DOHH2 (cell line): Measurements from ENCODE around the gene CUZD1.

Source experiments
- H3F3A ChIP-seq: fragments of 200-600 bp; sonication (generic), shearing (Covaris generic); 2 replicates; pipeline ENCODE4 v1.6.0; 2016; ENCODE audit warnings: antibody characterized with exemption, mild to moderate bottlenecking; ENCODE audit not compliant: control insufficient read depth, insufficient read depth
- H3K27ac ChIP-seq: fragments of 200-600 bp; sonication (generic); 2 replicates; pipeline ENCODE4 v1.5.1; 2014; ENCODE audit warnings: low read depth, mild to moderate bottlenecking, low read length, moderate library complexity
- H3K27me3 ChIP-seq: fragments of 200-600 bp; sonication (generic); 2 replicates; pipeline ENCODE4 v1.6.1; 2014; ENCODE audit warnings: mild to moderate bottlenecking, low read length, mixed read lengths; ENCODE audit not compliant: control insufficient read depth
- H3K36me3 ChIP-seq: fragments of 200-600 bp; sonication (generic); 2 replicates; pipeline ENCODE4 v1.6.1; 2014; ENCODE audit warnings: mild to moderate bottlenecking, low read length, moderate library complexity, mixed read lengths; ENCODE audit not compliant: control insufficient read depth
- H3K4me1 ChIP-seq: fragments of 200-600 bp; sonication (generic); 2 replicates; pipeline ENCODE4 v1.6.1; 2014; ENCODE audit warnings: mild to moderate bottlenecking, low read length, mixed read lengths; ENCODE audit not compliant: control insufficient read depth
- H3K4me2 ChIP-seq: fragments of 200-600 bp; sonication (generic); 2 replicates; pipeline ENCODE4 v1.6.0; 2014; ENCODE audit warnings: mild to moderate bottlenecking, low read length, moderate library complexity
- H3K4me3 ChIP-seq: fragments of 200-600 bp; sonication (generic); 2 replicates; pipeline ENCODE4 v1.5.1; 2014; ENCODE audit warnings: mild to moderate bottlenecking, low read length, mixed read lengths
- H3K79me2 ChIP-seq: fragments of 200-600 bp; sonication (generic); 2 replicates; pipeline ENCODE4 v1.6.1; 2014; ENCODE audit warnings: mild to moderate bottlenecking, low read length, mixed read lengths; ENCODE audit not compliant: control insufficient read depth
- H3K9me2 ChIP-seq: fragments of 200-600 bp; sonication (generic); replicated peaks from 2 replicates; pipeline ENCODE4 v1.6.1; 2014; ENCODE audit warnings: mild to moderate bottlenecking, low read length, mixed read lengths; ENCODE audit not compliant: control insufficient read depth
- H3K9me3 ChIP-seq: fragments of 200-600 bp; sonication (generic); 2 replicates; pipeline ENCODE4 v1.6.1; 2014; ENCODE audit warnings: antibody characterized with exemption, low read length, mixed read lengths; ENCODE audit not compliant: control insufficient read depth, insufficient read depth
- H4K20me1 ChIP-seq: fragments of 200-600 bp; sonication (generic); 2 replicates; pipeline ENCODE4 v1.6.0; 2014; ENCODE audit warnings: low read depth, mild to moderate bottlenecking, antibody characterized with exemption, low read length, moderate library complexity; ENCODE audit not compliant: control insufficient read depth, insufficient read depth
- EZH2phosphoT487 ChIP-seq: fragments of 200-600 bp; sonication (generic); IDR thresholded peaks from 2 replicates; pipeline ENCODE4 v1.6.1; 2017; ENCODE audit warnings: borderline replicate concordance, mild to moderate bottlenecking, antibody characterized with exemption, low read length, moderate library complexity, mixed read lengths
- TF ChIP-seq, protein P1 (sequence below): fragments of 200-600 bp; sonication (generic); IDR thresholded peaks from one replicate; pipeline ENCODE4 v1.5.1; 2014; ENCODE audit warnings: antibody characterized with exemption, mild to moderate bottlenecking, low read depth, low read length; ENCODE audit not compliant: poor library complexity, severe bottlenecking

CUZD1 gene

DNA sequence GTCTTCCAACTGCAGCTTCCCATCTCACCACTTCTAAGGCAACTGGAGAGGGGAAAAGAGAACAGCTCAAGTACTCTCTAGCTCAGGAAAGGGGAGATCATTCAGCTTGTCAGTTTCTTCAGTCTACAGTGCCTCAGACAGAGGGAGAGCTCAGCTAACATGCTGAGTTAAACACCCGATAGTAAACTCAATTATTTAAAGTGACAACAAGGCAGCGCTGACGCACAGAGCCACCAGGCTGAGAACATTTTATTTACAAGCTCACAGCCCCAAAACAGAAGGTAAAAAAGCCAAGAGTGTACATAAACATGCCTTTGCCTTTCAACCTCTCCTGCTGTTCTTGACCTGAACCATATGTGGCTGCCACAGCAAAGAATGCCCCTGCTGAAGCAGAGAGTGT is 10.1 kb upstream of the CUZD1 start:
- Histone ChIP-seq H4K20me1 (no peaks in the 10 kb centered on the region), H3K9me2 (no peaks in the 10 kb centered on the region), H3K27ac (no peak overlapping the region), H3K79me2 (peaks cover 28% of the 10 kb centered on the region), H3K9me3 (no peaks in the 10 kb centered on the region), H3K4me2 (no peak overlapping the region), H3F3A (no peaks in the 10 kb centered on the region; the same call in 1 of the 2 replicates), H3K4me3 (no peak overlapping the region), H3K36me3 (peaks cover 5% of the 10 kb centered on the region), H3K27me3 (no peaks in the 10 kb centered on the region), H3K4me1 (no peaks in the 10 kb centered on the region)
- TF ChIP-seq EZH2phosphoT487, result no peak
- TF ChIP-seq, protein P1, sequence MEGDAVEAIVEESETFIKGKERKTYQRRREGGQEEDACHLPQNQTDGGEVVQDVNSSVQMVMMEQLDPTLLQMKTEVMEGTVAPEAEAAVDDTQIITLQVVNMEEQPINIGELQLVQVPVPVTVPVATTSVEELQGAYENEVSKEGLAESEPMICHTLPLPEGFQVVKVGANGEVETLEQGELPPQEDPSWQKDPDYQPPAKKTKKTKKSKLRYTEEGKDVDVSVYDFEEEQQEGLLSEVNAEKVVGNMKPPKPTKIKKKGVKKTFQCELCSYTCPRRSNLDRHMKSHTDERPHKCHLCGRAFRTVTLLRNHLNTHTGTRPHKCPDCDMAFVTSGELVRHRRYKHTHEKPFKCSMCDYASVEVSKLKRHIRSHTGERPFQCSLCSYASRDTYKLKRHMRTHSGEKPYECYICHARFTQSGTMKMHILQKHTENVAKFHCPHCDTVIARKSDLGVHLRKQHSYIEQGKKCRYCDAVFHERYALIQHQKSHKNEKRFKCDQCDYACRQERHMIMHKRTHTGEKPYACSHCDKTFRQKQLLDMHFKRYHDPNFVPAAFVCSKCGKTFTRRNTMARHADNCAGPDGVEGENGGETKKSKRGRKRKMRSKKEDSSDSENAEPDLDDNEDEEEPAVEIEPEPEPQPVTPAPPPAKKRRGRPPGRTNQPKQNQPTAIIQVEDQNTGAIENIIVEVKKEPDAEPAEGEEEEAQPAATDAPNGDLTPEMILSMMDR, result no peak

DNA sequence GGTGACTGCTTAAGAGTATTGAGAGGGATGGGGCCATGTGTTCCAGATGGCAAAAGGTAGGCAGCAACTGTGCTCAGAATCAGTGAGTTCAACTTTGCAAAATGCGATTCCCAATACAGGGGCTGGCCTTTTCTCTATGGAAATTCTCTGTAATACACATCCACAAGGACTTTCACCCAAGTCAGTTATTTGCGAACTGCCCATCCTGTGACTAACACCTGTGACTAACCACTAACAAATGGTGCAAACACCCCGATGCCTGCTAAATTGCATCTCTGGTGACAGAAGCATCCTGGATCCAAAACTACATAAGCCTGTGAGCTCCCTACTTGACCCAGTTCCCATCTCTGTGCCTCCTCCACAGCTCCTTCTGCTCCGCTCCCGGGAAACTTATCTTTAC is 9.0 kb upstream of the CUZD1 start:
- Histone ChIP-seq H3K27me3 (no peaks in the 10 kb centered on the region), H3K79me2 (peaks cover 19% of the 10 kb centered on the region), H3K4me1 (no peaks in the 10 kb centered on the region), H3K27ac (no peak overlapping the region), H3K9me2 (no peaks in the 10 kb centered on the region), H3K36me3 (peaks cover 5% of the 10 kb centered on the region), H3K9me3 (no peaks in the 10 kb centered on the region), H3K4me3 (no peak overlapping the region), H3F3A (no peaks in the 10 kb centered on the region), H3K4me2 (no peak overlapping the region), H4K20me1 (no peaks in the 10 kb centered on the region)
- TF ChIP-seq EZH2phosphoT487, result no peak
- TF ChIP-seq, protein P1, result no peak

DNA sequence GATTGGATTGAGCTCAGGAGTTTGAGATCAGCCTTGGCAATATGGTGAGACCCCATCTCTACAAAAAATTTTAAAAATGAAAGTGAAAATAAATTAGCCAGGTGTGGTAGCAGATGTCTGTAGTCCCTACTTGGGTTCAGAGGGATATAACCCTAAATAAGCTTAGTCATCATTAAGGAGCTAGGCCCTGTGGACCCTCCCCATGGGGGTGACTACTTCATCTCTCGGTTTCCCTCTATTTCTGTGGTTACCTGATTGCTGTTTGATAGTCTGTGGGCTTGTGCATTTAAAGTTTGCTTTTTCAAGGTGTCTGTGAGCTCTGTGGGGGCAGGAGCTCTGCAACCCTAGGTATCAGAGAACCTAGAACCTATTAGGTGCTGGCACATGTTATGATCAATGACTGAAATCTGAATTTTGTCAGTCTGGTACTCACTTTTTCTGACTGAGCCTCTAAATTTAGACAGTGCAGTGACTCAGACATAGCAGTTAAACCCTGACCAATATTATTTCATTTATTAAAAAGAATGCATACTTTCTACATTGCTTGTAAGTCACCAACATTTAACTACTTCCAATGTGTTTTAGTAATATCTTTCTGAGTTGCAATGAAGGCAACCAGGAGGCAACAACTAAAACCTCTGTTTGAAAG is 8.1 kb upstream of the CUZD1 start:
- peaks cover 5% of the 10 kb centered on the region for H3K36me3 ChIP-seq
- H3K4me1 ChIP-seq, result no peaks in the 10 kb centered on the region
- TF ChIP-seq, protein P1, result no peak
- TF ChIP-seq EZH2phosphoT487, result no peak

More for the DNA sequence above, 8.1 kb upstream of the CUZD1 start:
- Histone ChIP-seq H3K27me3 (no peaks in the 10 kb centered on the region), H3K4me3 (no peak overlapping the region), H3K9me2 (no peaks in the 10 kb centered on the region), H3K4me2 (no peak overlapping the region), H3F3A (no peaks in the 10 kb centered on the region), H4K20me1 (no peaks in the 10 kb centered on the region), H3K27ac (no peak overlapping the region), H3K79me2 (peaks cover 11% of the 10 kb centered on the region), H3K9me3 (no peaks in the 10 kb centered on the region)
